Kidney (tissue), 14 donors: ENCODE results near the gene MARK4. TPM values are rescaled to one million over a fixed set of nuclear protein-coding genes. Genes with fewer than 3 reads are reported as not detected.

Experiments used
- DNase-seq, 5 donors: peaks; one replicate each; pipeline ENCODE4 v3.0.0-alpha.2; 2013 to 2020
- FAIRE-seq: peaks from 2 replicates; lab custom pipeline; 2012; peaks lifted over from hg19 to GRCh38; lab: Jason Lieb, UNC
- H3K27ac ChIP-seq, 2 donors: one replicate each; pipeline ENCODE4 v1.7.0; 2013; ENCODE audit warnings: low read depth in 2 of 2, low read length in 2 of 2, inconsistent platforms in 1 of 2
- H3K27me3 ChIP-seq: one replicate; pipeline ENCODE4 v1.7.1; 2013; ENCODE audit warnings: low read length, inconsistent platforms; ENCODE audit not compliant: control insufficient read depth, insufficient read depth
- H3K36me3 ChIP-seq, 3 donors: one replicate each; pipeline versions ENCODE4 v1.7.0 to v1.7.1; 2013; ENCODE audit warnings: low read length in 3 of 3, control low read depth in 1 of 3, inconsistent platforms in 1 of 3; ENCODE audit not compliant: insufficient read depth in 3 of 3, control insufficient read depth in 2 of 3
- H3K4me1 ChIP-seq, 3 donors: one replicate each; pipeline versions ENCODE4 v1.7.0 to v1.7.1; 2013; ENCODE audit warnings: low read length in 3 of 3, inconsistent platforms in 1 of 3, low read depth in 1 of 3; ENCODE audit not compliant: control insufficient read depth in 2 of 3, insufficient read depth in 2 of 3
- H3K4me3 ChIP-seq, 3 donors: one replicate each; pipeline versions ENCODE4 v1.7.0 to v1.8.1; 2013; ENCODE audit warnings: low read length in 3 of 3, control low read depth in 1 of 3, inconsistent platforms in 1 of 3
- H3K9ac ChIP-seq, 3 donors: one replicate each; pipeline versions ENCODE4 v1.7.0 to v1.7.1; 2013; ENCODE audit warnings: low read length in 3 of 3, control low read depth in 1 of 3, inconsistent platforms in 1 of 3
- H3K9me3 ChIP-seq, 3 donors: one replicate each; pipeline versions ENCODE4 v1.7.0 to v1.7.1; 2013; ENCODE audit warnings: low read length in 3 of 3, control low read depth in 1 of 3, inconsistent platforms in 1 of 3; ENCODE audit not compliant: control insufficient read depth in 2 of 3, insufficient read depth in 1 of 3
- CTCF ChIP-seq: IDR thresholded peaks from 3 replicates; pipeline ENCODE4 v1.5.1; 2012; ENCODE audit warnings: mild to moderate bottlenecking, moderate library complexity, borderline replicate concordance; ENCODE audit not compliant: insufficient read depth; ENCODE audit errors: extremely low read depth
- intact Hi-C: fragments of 100-400 bp; cut with DNase I; formaldehyde crosslinking; loops from one replicate; pipeline ENCODE4 v1.11.1; 2022
- polyA plus RNA-seq: library from polyadenylated mRNA; stranded (reverse); fragments of 350-450 nt; fragmentation: Illumina TruSeq; extraction: RNeasy Lipid Tissue Mini Kit (QIAGEN cat#74804); gene quantifications from one replicate; pipeline ENCODE4 v1.2.3, GENCODE V29; 2014; ENCODE audit warnings: low read depth, low replicate concordance; ENCODE audit not compliant: insufficient read depth
- total RNA-seq: library from RNA; stranded (reverse); fragmentation: NEBNext Ultra II Directional; extraction: Animal tissue kit (Norgen Biotek cat#: 25700); gene quantifications from one replicate; pipeline ENCODE4 v1.2.1, GENCODE V29; 2021
- donor health status: control.
- donor health status: control.
- donor health status: control.
- donor health status: control.
- donor health status: control.
- donor health status: DM: yes; HTN: yes; CAD: no.
- donor health status: Normal renal cell carcinoma (clear cell type).

The MARK4 gene
- total and polyA plus RNA-seq, 2 donors from 2014 or later: 13.6 to 29.7 TPM

- Histone ChIP-seq H3K9ac (no peak overlapping the region), H3K9me3 (no peaks in the 10 kb centered on the region), H3K4me3 (no peak overlapping the region), H3K27ac (no peak overlapping the region), H3K27me3 (peaks cover 2% of the 10 kb centered on the region), H3K4me1 (no peaks in the 10 kb centered on the region), H3K36me3 (no peaks in the 10 kb centered on the region)
- intact Hi-C loops: no loop called here
- no peak for TF ChIP-seq CTCF
- DNase-seq (no peak), FAIRE-seq (no peak)
Observed at GRCh38 chr19:45320997-45321775, 70.1 kb downstream of the MARK4 start.

- H3K4me3 ChIP-seq: no peak overlapping the region
- DNase-seq: peak in 1 of 5 donors; percentile 70
- no peak overlapping the region for H3K9ac ChIP-seq
- intact Hi-C loops: no loop called here
- H3K27ac ChIP-seq: no peak overlapping the region
- no peak for FAIRE-seq
- no peaks in the 10 kb centered on the region for H3K9me3 ChIP-seq
- H3K4me1 ChIP-seq: no peaks in the 10 kb centered on the region
- H3K36me3 ChIP-seq: no peaks in the 10 kb centered on the region
- no peaks in the 10 kb centered on the region for H3K27me3 ChIP-seq
- no peak for TF ChIP-seq CTCF
Observed at GRCh38 chr19:45321848-45322247, 70.8 kb downstream of the MARK4 start.

GRCh38 chr19:45322311-45322710 lies 71.2 kb downstream of the MARK4 start:
- Histone ChIP-seq H3K9ac (no peak overlapping the region), H3K4me1 (no peaks in the 10 kb centered on the region), H3K4me3 (no peak overlapping the region), H3K27me3 (no peaks in the 10 kb centered on the region), H3K9me3 (no peaks in the 10 kb centered on the region), H3K27ac (no peak overlapping the region), H3K36me3 (no peaks in the 10 kb centered on the region)
- TF ChIP-seq CTCF: no peak
- DNase-seq (peak in 4 of 5 donors; percentile 65 to 80 (median 71)), FAIRE-seq (no peak)
- intact Hi-C loops: no loop called here
